ENCODE measurements around the gene OTOGL. TPM values are rescaled to one million over a fixed set of nuclear protein-coding genes. Genes with fewer than 3 reads are reported as not detected.
A peak's percentile ranks its signal among the peaks of the same experiment; 100 is the strongest.

OTOGL gene
- polyA plus RNA-seq, 2 of the 4 experiments (the other 2 are of a cell fraction): 0.04 TPM; not detected in 1

GRCh38 chr12:80193865-80194264, 94.5 kb downstream of the OTOGL start:
- Histone ChIP-seq H3K4me1 (no peaks in the 10 kb centered on the region), H3K9me3 (no peaks in the 10 kb centered on the region), H3K4me3 (no peak overlapping the region), H3K4me2 (no peak overlapping the region), H3K27ac (no peak overlapping the region)
- ChIA-PET CTCF (interaction anchor here (1.2 to 1.3 kb wide), 2 partner anchors 10 to 80 kb away, joined by 3 to 5 read pairs; no protein-coding TSS in a partner anchor), POLR2A (no interaction called here)
- TF ChIP-seq HES2 (IDR thresholded peaks at IDR 0.05) (no peak), JUN (IDR thresholded peaks at IDR 0.05) (no peak), KDM1A (IDR thresholded peaks at IDR 0.05; ENCODE audit: low read depth) (no peak), RAD21 (conservative IDR thresholded peaks at IDR 0.05 in 1 of 2, IDR thresholded peaks at IDR 0.05 in 1 of 2) (no peak), MYC (IDR thresholded peaks at IDR 0.05; ENCODE audit: borderline replicate concordance, low read length) (no peak), ZSCAN20 (CRISPR knock-in tag; IDR thresholded peaks at IDR 0.05) (no peak), CBX8 (IDR thresholded peaks at IDR 0.05) (no peak), HEYL (CRISPR knock-in tag; IDR thresholded peaks at IDR 0.05) (no peak), SMC3 (IDR thresholded peaks at IDR 0.05) (no peak), POLR2AphosphoS2 (conservative IDR thresholded peaks at IDR 0.05; ENCODE audit: low read length) (no peak), FOSL2 (IDR thresholded peaks at IDR 0.05) (no peak), FOSL2 (CRISPR knock-in tag; IDR thresholded peaks at IDR 0.05) (no peak), TP53 (CRISPR knock-in tag; IDR thresholded peaks at IDR 0.05) (no peak), RNF2 (IDR thresholded peaks at IDR 0.05; ENCODE audit: borderline replicate concordance, low read depth) (no peak), FOSB (CRISPR knock-in tag; IDR thresholded peaks at IDR 0.05) (no peak), MAFK (IDR thresholded peaks at IDR 0.05; ENCODE audit: partially characterized antibody) (no peak), RFX5 (IDR thresholded peaks at IDR 0.05) (no peak), CBX2 (IDR thresholded peaks at IDR 0.05; ENCODE audit: borderline replicate concordance, low read depth) (no peak), NFE2L2 (conservative IDR thresholded peaks at IDR 0.05; ENCODE audit: low read length) (no peak)
- ATAC-seq (no peak), DNase-seq (ENCODE audit: low read depth in 1 of 2, low spot score in 1 of 2) (no peak), FAIRE-seq (no peak)
- WGBS (ENCODE audit: missing lambda C conversion rate): 38% methylated on average over 4 of the region's 4 CpGs

DNA sequence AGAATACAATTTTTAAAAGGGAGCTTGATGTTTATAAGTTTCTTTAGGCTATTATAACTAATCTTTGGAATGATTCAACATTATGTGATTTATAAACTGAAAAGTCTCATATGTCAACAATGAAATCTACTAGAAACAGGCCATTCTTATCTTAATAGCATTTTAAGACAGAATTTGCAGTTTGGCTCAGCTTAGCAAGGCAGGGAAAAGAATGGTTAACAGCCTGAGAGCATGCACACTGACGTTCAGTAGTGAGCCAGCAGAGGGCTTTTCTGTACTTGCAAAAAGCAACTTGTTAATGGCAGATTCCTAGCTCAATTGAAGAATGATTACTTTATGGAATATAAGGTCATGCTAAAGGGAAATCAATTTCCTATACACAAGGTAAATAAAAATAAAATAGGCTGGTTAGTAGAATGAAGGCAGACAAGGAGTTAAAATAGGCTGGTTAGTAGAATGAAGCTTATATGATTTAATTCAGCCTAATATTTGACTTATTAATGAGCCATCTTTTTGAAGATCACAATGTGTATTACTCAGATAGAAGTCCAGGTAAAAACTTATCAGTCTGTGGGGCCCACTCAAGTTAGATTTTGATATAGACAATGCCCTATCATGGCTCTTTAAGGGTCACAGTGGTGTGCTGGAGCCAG, 95.9 kb downstream of the OTOGL start:
- peak; percentile 88 to 92 for ATAC-seq
- no peaks in the 10 kb centered on the region for H3K4me1 ChIP-seq
- POLR2A ChIA-PET: interaction anchor here (1.3 kb wide), 1 partner anchor 75 kb away, joined by 6 read pairs; no protein-coding TSS in a partner anchor
- 3% methylated on average over 1 of the region's 1 CpG for WGBS (ENCODE audit: missing lambda C conversion rate)
- CTCF ChIA-PET: interaction anchor here (0.5 to 3.0 kb wide), 16 partner anchors 8 to 1063 kb away, joined by 3 to 44 read pairs (median 4); no protein-coding TSS in a partner anchor
- no peak overlapping the region for H3K27ac ChIP-seq
- H3K9me3 ChIP-seq: no peaks in the 10 kb centered on the region
- TF ChIP-seq SMC3 (IDR thresholded peaks at IDR 0.05) (peak; percentile 60), RFX5 (IDR thresholded peaks at IDR 0.05) (no peak), CHD2 (IDR thresholded peaks at IDR 0.05; ENCODE audit: low read length, partially characterized antibody) (no peak), PHF8 (IDR thresholded peaks at IDR 0.05; ENCODE audit: borderline replicate concordance, low read depth) (no peak), USF2 (IDR thresholded peaks at IDR 0.05) (no peak), ESRRA (IDR thresholded peaks at IDR 0.05; ENCODE audit: borderline replicate concordance, low read length) (no peak), RAD21 (conservative IDR thresholded peaks at IDR 0.05 in 1 of 2, IDR thresholded peaks at IDR 0.05 in 1 of 2) (peak; percentile 50 to 56), BHLHE40 (IDR thresholded peaks at IDR 0.05; ENCODE audit: low read depth, low read length) (no peak), RARB (CRISPR knock-in tag; IDR thresholded peaks at IDR 0.05) (no peak), CTCF (IDR thresholded peaks at IDR 0.05) (peak; percentile 54), HDAC2 (IDR thresholded peaks at IDR 0.05) (no peak), TFCP2L1 (CRISPR knock-in tag; IDR thresholded peaks at IDR 0.05) (no peak), GATA3 (IDR thresholded peaks at IDR 0.05; ENCODE audit: borderline replicate concordance) (no peak), NPAS2 (CRISPR knock-in tag; IDR thresholded peaks at IDR 0.05; ENCODE audit: borderline replicate concordance) (no peak)
- H3K4me3 ChIP-seq: no peak overlapping the region
- DNase-seq (ENCODE audit: low read depth in 1 of 2, low spot score in 1 of 2): peak; percentile 39 to 69
- peak; percentile 84 for FAIRE-seq
- H3K4me2 ChIP-seq: no peak overlapping the region
